Measurements from ENCODE around the gene AGAP1.

Gene AGAP1

DNA sequence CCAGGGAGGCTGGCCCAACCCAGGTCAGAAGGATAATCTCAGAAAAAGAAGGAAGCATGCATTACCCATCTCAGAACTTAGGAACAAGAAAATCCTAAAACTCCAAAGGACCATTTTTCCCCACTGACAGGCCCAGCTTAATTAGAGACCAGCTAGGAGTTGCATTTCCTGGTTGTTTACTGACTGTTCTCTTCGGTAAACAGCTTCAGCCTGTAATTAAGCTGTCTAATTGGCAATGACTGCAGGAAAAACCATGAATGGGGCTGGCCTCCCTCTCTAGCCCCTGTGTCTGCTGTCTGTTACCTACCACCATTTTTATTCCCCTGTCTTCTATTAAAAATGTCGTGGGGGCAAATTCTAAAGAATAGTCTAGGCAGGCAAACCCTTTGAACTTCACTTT lies 146.5 kb downstream of the AGAP1 start:
- TF ChIP-seq, protein P1, sequence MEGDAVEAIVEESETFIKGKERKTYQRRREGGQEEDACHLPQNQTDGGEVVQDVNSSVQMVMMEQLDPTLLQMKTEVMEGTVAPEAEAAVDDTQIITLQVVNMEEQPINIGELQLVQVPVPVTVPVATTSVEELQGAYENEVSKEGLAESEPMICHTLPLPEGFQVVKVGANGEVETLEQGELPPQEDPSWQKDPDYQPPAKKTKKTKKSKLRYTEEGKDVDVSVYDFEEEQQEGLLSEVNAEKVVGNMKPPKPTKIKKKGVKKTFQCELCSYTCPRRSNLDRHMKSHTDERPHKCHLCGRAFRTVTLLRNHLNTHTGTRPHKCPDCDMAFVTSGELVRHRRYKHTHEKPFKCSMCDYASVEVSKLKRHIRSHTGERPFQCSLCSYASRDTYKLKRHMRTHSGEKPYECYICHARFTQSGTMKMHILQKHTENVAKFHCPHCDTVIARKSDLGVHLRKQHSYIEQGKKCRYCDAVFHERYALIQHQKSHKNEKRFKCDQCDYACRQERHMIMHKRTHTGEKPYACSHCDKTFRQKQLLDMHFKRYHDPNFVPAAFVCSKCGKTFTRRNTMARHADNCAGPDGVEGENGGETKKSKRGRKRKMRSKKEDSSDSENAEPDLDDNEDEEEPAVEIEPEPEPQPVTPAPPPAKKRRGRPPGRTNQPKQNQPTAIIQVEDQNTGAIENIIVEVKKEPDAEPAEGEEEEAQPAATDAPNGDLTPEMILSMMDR (conservative IDR thresholded peaks at IDR 0.05): no peak

DNA sequence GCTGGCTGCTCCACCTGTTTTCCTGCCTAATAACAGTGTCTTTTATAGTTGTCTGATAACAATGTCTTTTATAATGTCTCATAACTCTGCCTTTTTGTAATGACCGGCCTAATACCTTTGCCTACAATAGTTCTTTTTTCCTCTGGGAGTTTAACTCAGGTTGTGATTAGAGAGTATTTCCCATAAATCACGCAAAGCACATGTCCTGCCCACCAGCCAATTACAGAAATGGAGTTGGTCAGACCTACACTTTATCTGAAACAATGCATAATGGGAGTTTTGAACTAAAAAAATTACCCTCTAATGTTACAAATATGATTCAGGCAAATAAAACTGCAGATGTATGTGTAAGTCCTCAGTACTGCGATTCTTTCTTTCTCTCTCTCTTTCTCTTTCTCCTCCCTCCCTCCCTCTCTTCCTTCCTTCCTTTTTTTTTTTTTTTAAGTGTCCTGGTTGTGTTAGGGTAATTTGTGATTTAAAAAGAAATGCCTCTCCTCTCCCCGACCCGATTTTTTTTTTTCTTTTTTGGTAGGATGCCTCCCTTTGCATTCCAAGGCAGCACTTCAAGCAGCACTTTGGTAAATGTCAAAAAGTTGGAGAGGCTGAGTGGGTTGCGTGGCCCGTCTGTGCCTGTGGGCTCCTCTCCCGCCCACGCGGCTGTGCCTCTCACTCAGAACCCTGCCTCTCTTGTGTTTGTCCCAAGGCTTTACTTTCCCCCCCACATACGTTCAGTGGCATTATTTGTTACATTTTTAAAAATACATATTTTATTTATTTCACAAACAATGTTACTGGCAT lies 147.3 kb downstream of the AGAP1 start:
- peak overlapping the region; percentile 36 for H3K27ac ChIP-seq
- TF ChIP-seq, protein P1 (conservative IDR thresholded peaks at IDR 0.05): no peak

More for the DNA sequence above, 146.5 kb downstream of the AGAP1 start:
- peak overlapping the region; percentile 36 for H3K27ac ChIP-seq

DNA sequence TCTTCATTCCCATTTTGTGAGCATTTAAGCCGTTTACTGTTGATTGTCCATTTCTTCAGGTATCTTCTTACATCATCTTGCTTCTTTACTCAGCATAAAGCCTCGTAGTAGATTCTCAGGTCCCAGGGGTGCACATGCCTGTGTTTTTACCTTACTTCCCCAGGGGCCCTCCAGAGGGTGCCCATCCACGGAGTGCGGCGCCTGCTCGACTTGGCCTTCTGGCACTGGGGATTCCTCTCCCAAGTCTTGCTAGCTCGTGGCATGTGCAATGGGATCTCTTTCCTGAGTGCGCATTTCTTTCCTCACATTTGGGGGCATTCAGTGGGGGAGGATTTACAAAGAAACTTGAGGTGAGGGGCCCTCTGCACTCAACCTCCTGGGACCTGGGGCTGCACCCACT lies 148.1 kb downstream of the AGAP1 start:
- TF ChIP-seq, protein P1 (conservative IDR thresholded peaks at IDR 0.05): no peak
- H3K27ac ChIP-seq: no peak overlapping the region

DNA sequence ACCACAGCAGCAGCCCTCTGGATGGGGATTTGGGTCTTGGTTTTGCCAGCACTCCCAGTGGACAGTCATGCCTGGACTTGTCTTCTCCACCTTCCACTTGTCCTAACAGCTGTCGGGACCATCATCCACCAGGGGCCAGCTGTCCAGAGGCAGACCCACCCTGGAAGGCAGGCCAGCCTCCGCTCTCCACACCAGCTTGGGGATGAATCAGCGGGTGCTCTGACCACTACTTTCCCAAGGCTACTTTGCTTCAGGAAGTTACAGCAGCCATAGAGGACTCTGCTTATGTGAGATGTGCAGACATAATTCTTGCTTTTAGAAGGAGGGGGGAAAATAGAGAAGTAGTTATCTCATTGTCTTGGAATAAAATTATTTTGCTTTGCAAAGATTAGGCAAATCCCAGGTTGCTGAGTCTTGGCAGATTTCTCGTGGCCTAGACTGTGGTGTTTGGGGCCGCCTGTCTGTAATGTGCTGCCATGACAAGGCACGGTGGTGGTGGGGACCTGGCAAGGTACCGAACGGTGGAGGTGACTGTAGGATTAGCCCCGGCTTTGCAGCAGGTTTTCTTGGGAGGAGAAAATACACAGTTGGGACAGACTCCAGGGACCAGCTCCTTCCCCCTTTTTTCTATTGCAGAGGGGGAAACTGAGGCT lies 148.7 kb downstream of the AGAP1 start:
- TF ChIP-seq, protein P1 (conservative IDR thresholded peaks at IDR 0.05): no peak
- no peak overlapping the region for H3K27ac ChIP-seq

DNA sequence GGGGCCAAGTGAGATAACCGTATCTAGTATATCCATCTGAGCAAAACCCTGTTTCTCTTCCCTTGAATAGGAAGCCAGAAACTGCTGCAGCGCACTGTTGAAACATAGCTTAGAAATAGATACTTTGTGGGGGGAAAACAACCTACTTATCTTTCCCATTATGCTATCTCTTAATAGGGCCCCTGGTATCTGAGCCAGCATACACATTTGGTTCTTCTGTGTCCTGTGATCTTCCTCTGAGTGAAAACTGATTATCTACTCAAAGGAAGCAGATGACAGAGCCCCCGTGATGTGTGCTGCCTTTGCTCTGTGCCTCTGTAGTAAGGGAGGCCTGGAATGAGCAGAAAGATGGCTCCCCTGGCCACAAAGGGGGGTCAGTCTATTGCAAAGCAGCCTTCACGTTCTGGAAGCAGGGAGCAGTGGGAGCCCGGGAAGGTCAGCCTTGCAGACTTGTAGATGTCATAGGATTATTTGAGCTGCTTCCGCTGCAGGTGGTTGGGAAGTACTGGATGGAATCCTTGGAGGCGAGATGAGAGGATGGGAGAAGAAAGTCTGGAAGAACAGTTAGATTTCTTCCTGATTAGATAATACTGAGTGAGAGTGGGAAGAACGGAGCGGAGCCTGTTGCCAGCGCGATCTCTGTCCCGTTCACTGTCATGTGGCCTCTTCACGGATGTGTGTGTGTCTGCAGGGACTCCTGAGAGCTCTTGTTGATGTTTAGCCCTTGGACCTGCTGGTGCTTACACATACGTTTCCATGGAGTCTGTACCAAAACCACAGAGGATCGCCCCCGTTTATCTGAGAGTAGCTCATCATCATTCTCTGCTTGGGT lies 150.1 kb downstream of the AGAP1 start:
- no peak overlapping the region for H3K27ac ChIP-seq
- TF ChIP-seq, protein P1 (conservative IDR thresholded peaks at IDR 0.05): no peak

DNA sequence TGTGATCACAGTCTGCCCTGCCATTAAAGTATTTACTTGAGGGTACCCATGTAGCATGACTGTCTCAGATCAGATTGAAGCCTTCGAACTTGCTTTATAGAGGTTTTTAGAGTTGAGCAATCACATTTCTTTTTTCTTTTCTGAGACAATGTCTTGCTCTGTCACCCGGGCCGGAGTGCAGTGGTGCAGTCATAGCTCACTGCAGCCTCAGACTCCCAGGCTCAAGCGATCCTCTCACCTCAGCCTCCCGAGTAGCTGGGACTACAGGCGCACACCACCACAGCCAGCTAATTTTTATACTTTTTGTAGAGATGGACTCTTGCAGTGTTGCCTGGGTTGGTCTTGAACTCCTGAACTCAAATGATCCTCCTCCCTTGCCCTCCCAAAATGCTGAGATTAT lies 153.4 kb downstream of the AGAP1 start:
- no peak overlapping the region for H3K27ac ChIP-seq
- TF ChIP-seq, protein P1 (conservative IDR thresholded peaks at IDR 0.05): no peak

DNA sequence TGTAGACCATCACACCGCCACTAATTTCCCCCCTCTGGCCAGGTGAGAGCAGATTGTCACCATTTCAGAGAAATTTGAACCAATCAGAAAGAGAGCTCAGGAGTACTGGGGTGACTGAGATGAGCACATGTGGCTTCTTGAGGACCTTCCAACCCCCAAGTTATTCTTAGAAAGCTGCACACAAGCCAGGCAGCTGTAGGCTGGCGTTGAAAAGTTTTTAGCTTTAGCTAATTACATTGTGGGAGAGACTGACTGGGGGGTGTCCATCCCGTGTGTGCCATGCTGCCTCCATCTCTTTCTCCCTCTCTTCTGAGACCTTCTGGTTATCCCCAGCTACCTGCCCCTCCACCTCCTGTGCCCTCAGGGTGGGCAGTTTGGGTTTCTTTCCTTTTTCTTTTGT lies 154.0 kb downstream of the AGAP1 start:
- no peak overlapping the region for H3K27ac ChIP-seq
- TF ChIP-seq, protein P1 (conservative IDR thresholded peaks at IDR 0.05): no peak

Measured in VCaP (cell line).